HG02852 (cell line): ENCODE data around the gene TTC32.

ENCODE experiments used
- ATAC-seq: cut with Tn5 transposase; IDR thresholded peaks from one replicate; pipeline ENCODE4 v1.9.1; 2021; ENCODE audit warnings: mild to moderate bottlenecking, moderate library complexity; ENCODE audit not compliant: unreplicated experiment

Gene TTC32

DNA sequence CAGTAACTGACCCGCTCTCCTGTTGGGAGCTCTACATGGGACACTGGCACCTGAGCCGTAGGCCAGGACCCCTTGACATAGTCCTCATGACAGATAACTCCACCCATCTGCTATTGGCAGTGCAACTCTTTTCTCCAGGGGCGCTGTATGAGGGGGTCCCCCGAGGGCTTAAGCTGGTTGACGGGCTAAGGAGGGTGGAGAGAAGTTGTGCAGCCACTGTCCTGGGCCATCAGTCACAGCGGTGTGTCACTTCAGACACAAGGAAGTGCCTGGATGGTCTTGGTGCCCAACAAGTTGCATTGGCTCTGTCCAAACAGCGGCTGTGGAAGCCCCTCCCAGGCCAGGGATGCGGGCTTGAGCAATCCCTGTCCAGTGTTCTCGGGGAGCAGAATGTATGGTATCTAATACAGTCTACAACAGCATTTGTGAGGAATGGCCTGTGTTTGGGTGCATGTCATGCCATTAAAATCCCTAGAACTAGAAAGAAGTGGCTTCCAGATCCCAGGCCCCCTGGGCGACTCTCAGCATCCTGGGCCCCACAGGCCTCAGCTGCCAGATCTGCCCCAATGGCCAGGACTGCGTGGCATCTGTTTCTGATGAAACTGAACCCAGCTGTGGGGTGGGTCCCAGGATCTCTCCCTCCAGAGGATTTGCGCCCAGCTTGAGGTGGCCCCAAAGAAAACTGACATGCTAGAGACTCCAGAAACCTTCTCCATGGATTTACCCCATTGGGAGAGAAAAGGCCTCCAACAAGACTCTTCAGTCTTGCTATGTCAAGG is 23.3 kb downstream of the TTC32 start:
- no peak for ATAC-seq

DNA sequence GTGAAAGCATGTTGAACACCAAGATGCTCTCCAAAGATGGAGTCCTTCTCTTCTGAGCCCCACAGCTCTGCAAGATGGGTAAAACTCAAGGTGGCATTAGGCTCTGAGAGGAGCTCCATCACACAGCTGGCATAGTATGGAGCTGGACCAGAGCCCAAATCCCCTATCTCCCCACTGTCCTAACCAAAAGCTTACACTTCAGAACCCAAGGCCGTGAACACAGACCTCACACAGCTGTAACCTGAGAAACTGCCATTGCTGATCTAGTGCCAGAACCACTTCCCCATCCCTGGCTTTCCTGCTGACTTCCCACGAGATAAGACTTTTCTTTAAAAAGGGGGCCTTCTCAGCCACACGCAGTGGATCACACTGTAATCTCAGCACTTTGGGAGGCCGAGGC is 25.0 kb downstream of the TTC32 start:
- ATAC-seq = no peak

DNA sequence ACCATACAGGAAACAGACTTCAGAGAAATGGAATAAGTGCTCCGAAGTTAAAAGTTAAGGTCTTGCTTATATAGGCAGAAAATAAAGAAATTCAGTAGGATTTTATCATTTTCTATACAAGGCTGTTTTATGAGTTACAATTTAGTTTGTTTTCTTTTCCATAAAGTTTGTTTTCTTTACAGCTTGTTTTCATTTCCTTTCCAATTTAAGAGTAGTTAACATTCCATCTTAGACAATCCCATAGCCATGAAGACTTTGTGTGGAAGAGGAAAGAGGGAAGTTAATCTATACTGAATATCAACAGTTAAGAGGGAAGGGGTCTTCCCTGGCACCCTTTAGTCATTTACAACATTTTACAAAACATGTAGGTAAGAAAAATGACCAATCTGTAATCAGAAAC is 26.5 kb downstream of the TTC32 start:
- ATAC-seq = no peak

DNA sequence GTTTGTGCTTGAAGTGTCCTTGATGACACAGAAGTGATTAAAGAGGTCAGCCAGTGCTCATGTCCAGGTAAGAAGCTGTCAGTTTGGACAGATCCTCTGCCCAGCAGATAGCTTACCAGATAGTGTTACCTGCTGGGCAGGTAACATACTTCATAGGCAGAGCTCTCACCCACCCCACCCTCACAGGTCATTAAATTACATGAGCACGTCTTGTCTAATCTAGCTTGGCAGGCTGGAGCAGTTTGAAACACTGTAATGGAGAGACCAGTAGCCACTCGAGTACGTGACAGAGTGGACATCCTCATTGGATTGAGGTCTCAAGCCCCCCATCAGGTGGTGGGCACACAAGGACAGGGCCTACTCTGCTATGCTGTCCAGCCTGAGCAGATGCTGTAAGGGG is 27.1 kb downstream of the TTC32 start:
- ATAC-seq = no peak

DNA sequence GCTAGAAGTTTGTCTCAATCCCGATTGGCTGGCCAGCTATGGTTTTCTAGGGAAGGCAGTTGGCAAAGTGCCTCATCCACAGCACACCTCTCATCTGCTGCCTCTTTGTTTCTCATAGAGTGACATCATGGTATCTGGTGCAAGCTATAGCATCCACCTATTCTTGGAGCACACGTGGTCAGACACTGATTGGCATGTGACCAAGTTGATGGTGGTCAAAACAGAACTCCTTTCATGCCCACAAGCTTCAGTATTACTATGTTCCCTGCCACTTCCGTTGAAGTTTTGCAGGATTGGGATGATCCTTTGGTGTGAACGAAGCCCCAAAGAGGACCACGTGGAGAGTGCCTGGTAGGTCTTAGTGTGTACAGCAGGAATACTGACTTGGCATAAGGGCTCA is 28.8 kb downstream of the TTC32 start:
- no peak for ATAC-seq

DNA sequence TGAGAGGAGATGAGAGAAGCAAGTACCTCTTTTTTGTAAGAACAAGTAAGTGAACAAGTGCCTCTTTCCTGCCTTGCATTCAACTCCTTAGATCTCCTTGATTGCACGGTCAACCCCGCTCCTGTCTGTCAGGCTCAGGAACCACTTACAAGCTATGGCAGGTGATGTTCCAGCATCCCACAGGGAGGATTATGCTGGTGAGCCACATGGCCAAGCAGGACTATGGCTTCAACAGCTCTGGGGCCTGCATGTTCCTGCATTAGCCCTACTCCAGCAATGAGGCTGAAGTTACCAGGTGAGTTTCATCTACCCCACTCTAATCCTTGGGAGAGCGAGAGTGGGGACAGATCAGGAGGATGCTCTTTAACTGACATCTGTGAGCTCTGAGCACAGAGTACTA is 29.5 kb downstream of the TTC32 start:
- no peak for ATAC-seq

DNA sequence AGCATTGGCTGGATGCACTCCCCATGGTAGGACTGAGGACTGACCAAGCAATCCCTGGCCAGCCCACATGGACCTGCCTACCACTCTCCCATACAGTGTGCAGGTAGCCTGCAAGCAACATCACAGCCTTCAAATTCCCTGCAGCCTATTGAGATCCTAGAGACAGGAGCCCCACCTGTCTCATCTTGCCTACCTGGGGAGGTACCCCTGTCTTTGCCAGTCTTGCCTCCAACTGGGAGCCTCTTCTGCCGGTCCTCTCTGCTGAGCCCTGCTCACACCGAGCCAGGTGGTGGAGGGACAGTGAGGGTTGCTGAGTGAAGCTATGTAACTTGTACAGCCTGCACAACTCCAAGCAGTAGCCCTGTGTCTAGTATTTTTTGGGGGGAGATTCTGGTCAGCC is 29.9 kb downstream of the TTC32 start:
- no peak for ATAC-seq

DNA sequence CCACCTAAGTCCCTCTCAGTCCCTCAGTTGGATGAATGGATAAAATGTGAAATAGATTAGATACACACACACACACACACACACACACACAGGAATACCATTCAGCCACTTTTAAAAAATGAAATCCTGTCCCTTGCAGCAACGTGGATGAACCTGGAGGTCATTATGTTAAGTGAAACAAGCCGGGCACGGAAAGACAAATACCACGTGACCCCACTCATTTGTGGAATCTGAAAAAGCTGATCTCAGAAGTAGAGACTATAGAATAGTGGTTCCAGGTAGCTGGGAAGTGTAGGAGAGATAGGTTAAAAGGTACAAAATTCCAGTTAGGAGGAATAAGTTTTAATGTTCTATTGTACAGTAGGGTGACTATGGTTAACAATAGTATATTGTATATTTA is 31.0 kb downstream of the TTC32 start:
- ATAC-seq = no peak

DNA sequence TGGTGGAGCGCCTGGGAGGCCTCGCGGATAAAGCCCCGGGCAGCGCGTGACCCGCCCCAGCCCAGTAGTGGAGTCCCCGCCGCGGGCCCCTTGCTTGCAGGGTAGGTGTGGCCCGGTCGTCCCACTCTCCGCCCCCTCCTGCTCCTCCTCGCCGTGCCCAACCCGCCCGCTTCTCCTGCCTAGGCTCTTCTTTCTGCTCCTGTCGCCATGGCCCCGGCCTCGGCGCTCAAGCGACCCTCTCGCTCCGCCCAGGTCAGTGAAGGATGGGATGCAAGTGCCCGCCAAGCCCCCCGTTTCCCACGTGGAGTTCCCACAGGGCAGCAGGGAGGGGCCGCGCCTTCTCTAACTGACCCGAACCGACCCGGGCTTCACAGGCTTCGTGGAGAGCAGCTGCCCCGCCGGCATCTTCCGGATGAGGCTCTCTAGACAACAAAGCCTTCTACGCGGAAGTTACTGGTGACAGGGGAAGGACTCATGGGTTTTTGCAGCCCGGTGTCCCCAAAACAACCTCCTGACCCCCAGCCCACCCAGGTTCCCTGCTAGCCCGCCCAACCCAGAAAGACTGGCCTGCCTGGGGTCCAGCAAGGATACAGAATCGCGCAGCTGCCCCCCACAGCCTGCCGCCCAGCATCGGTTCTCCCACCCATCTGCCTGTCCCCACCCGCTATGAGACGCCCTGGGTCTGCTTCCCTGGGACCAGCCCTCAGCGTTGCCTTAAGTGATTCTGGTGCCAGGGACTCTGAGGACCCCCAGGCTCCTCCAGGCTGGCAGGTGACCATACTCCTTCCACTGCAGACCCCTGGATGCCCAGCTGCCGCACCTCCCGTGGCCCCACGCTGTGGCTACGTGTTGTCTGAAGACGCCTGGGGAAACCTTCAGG is 32.8 kb downstream of the TTC32 start:
- peak; percentile 80 for ATAC-seq

DNA sequence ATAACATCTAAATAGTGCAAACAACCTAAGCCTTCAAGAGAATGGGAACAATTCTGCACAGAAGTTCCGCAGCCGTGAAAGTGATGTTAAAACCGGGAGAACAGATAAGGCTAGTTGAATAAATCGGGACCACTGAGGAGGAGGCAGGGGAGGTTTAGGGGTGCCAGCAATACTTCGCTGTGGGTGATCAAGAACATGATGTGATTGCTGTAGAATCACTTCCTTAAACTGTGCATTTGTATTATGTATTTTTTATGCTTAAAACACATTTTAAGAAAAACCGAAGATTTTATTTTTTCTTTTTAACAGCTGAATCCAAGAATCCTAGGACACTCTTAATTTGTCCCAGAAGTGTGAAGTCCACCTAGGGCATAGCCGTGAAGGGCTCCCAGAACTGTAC is 33.6 kb downstream of the TTC32 start:
- peak; percentile 6 for ATAC-seq

DNA sequence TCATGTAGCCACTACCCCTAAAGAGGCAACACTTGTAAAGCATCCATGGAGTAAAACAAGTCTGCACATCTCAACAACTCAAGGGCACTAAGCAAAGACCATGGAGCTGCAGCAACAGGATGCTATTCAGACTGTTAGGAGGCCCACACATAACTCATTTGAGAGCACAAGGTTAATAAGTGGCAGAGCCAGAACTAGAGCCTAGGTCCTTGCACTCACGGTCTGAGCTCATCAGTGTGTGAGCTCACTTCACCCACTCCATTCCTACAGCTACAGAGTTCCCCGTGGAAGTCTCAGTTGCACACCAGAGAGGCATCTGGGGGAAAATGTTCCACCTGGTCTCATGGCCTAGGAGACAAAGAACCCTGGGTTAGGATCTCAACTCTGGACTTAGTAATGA is 35.0 kb downstream of the TTC32 start:
- ATAC-seq = no peak

DNA sequence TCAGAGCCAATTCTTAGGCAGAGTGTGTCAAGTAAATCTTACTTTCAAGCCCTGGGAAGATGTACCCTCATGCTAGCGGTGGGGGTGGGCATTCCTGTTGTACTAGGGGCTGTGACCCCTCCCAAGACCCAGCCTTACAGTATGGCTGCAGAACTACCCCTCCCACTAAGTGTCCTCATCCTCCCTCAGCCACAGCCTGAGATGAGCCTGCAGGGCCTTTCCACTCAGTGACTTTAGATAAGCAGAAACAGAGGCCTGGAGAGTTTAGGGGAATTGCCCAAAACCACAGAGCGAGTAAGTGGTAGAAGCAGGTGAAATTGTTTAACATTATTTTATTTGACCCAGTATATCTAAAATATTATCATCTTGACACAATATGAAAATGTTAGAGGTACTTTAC is 36.6 kb downstream of the TTC32 start:
- ATAC-seq = peak; percentile 43

DNA sequence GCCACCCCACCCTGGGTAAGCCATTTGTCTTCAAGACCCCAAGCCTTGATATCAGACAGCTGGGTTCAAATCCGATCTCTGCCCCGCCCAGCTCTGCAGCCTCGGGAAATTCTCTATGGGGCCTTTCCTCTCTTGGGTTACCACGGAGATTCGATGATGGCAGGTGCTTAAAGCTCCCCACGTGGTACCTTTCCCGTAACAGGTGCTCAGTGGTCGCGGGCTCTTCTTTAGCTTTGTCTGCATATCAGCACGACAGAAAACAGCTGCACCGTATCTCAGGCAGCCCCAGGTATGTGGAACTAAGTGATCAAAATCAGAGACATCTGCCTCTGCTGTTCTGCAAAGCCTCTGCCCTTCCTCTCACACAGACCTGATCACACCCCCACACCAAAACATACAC is 37.4 kb downstream of the TTC32 start:
- ATAC-seq = no peak

DNA sequence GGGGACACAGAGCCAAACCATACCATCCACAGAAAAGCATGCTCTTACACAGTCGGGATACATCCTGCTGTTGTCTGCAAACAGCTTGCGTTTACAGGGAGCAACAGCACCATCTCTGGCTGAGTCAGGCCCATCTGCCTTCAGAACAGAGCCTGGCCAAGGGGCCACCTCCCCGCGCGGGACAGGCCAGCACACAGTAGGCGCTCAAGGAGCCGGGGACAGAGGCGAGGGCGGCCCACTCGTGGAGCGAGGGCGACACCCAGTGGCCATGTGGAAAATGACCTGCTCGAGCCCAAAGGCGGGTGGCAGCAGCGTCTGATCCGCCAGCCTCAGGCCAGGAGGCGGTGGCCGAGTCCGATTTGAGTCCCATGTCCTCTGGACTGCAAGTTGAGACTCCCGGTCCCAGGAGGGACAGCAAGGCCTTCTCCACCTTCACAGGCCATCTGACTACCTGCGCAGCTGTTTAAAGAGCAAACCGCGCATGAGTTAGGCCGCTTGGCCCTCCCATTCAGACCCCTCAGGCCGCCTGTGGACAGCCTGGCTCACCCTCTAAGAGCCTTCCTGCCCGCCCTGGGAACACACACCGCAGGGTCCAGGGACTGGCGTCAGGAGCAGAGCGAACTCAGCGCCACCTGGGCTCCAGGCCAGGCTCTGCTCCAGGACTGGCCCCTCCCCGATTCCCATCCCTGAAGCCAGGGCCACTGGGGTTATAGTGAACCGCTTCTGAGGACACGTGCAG is 38.3 kb downstream of the TTC32 start:
- peak; percentile 61 for ATAC-seq

DNA sequence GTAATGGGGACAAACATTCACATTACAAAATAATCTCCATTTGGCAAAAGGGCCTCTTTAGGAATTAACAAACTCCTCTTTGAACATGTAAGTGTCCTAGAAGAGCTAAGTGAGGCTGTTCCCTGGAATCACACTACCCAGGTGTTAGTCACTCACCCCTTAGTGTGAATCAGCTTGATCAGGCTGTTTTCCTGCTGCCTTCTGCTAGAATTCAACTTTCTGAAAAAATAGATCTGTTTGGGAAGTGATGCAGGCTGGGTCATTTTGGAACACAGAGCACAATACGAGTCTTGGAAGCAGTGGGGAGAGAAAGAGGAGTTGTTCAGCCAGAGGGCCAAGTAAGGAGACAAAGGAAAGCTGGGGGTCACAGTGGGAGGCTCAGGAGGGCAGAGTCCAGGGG is 40.0 kb downstream of the TTC32 start:
- no peak for ATAC-seq

DNA sequence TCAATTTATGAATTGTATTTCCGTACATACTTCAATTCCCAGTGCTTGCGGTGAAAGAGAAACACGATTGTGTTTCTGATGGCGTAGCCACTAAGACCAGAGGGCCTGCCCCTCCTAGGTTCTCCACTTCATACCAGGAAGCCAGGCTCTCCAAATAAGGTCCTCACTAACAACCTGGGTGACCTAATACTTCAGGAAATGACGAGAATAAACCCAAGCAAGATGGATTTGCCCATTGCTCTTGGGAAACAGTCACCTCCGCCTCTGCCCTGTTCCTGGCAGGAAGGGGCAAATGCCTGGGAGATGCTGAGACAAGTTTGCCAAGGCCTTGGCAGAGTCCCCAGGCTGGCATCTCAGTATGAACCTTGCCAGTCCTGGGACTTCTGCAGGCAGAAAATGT is 41.8 kb downstream of the TTC32 start:
- no peak for ATAC-seq

DNA sequence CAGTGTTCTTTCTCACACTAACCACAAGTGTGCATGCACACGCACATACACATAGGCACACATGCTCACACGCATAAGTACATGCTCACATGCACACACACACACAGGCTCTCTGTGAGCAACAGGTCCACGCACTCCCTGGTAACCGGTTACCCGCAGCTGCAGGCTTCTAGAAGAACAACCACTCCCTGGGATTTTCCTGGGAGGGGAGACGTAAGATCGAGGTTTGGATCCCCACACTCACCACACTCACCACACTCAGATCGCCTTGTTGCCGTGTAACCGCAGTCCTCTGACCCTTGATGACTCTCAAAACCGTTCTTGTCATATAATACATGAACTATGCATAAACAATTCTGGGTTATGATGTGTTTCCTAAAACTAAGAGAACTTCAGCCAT is 42.2 kb downstream of the TTC32 start:
- ATAC-seq = no peak

DNA sequence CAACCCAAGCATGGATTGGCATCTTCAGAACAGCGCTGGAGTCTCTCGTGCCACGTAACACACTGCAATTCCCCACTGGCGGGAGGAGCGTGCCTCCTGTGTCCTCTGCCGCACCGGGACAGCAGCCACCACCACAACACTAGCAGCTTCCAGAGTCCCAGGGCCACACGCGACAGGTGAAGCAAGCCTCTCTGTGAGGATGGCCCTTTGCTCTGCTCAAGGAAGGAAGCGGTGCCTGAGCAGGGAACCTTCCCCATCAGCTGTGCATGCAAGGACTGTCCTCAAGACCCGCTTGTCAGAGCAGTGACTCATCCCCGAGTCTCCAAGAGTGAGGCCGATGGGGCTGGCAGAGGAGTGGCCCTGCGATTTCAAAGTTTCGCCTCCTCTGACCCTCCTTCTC is 44.0 kb downstream of the TTC32 start:
- ATAC-seq = no peak

DNA sequence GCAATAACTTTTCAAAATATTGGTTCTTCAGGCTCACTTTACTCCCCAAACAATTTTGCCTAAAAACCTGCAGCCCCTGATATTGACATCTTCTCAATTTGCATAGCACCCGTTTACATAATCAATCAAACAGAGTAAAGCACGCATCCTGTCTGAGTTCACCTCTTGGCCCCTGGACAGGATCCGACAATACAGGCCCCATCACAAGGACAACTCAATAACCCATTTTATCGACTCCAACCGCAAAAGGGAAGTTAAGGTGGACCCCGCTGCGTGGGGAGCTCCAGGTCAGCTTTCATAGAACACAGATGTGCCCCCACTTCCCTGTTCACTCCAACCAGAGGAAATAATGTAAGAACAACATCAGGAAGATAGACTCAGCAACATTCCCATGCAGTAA is 44.7 kb downstream of the TTC32 start:
- no peak for ATAC-seq

DNA sequence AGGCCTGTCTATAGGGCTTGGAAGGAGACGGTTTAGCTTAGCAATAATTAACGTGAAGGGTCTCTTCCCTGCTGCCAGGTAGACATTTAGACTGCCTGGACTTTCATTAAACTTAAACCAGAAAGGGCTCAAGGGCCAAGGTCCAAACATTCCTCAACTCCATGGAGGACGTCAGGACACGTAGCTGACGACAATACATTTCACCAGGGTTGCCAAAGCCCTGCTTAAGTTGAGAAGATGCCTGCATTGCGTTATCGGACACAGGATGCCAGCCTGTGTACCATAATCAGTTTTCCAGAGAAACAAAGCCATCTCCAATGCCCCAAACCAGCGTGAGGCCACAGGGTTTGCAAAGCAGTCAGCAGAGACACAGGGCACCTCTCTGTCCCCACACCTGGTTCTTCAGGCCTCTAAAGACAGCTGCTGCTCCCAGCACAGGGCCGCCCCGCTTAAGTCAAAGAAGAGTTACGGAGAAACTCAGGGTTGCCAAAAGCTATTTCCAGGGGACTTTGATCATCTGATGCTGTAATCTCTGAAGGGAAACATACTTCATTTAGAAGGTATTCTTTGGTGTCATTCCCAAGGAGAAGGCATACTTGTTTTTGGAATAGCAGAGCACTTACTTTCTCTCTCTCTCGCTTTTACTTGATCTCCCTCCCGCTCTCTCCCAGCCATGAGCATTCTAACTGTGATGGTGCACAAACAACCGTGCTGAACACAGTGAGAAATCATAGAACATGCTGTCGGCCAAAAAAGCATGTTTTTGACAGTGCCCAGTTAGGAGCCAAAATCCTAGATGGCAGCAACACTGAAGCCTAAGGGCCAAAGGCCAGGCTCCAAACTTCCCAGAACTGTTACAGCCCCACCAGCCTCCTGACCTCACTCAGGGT is 46.0 kb downstream of the TTC32 start:
- no peak for ATAC-seq
